ENCODE measurements around the gene AJUBA. TPM values are rescaled to one million over a fixed set of nuclear protein-coding genes. Genes with fewer than 3 reads are reported as not detected.
"Not testable (repeated sequence)": the region's sequence is repeated elsewhere in the genome, so short reads cannot be mapped to it uniquely, and the experiment has no call there.

AJUBA gene
- total RNA-seq, 1 donor from 2014 or later, result 110 TPM

- Mint-ChIP-seq H3K4me1 (peaks cover 15% of the 10 kb centered on the region), H3K36me3 (peaks cover 18% of the 10 kb centered on the region), H3K4me3 (no peak overlapping the region), H3K9me3 (no peaks in the 10 kb centered on the region), H3K27ac (no peak overlapping the region), H3K27me3 (ENCODE audit: low read depth) (no peaks in the 10 kb centered on the region)
- TF ChIP-seq, protein P1, sequence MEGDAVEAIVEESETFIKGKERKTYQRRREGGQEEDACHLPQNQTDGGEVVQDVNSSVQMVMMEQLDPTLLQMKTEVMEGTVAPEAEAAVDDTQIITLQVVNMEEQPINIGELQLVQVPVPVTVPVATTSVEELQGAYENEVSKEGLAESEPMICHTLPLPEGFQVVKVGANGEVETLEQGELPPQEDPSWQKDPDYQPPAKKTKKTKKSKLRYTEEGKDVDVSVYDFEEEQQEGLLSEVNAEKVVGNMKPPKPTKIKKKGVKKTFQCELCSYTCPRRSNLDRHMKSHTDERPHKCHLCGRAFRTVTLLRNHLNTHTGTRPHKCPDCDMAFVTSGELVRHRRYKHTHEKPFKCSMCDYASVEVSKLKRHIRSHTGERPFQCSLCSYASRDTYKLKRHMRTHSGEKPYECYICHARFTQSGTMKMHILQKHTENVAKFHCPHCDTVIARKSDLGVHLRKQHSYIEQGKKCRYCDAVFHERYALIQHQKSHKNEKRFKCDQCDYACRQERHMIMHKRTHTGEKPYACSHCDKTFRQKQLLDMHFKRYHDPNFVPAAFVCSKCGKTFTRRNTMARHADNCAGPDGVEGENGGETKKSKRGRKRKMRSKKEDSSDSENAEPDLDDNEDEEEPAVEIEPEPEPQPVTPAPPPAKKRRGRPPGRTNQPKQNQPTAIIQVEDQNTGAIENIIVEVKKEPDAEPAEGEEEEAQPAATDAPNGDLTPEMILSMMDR (IDR thresholded peaks at IDR 0.05; ENCODE audit: unreplicated experiment), result no peak
- no peak for DNase-seq (ENCODE audit: low spot score in 2 of 2, unreplicated experiment in 2 of 2)
Measured at GRCh38 chr14:22952418-22952817, 29.9 kb downstream of the AJUBA start.

- not testable (repeated sequence) for H3K27me3 Mint-ChIP-seq (ENCODE audit: low read depth); H3K4me3 Mint-ChIP-seq; DNase-seq (ENCODE audit: low spot score in 2 of 2, unreplicated experiment in 2 of 2); H3K9me3 Mint-ChIP-seq; H3K27ac Mint-ChIP-seq
- H3K4me1 Mint-ChIP-seq, result peaks cover 15% of the 10 kb centered on the region
- peaks cover 22% of the 10 kb centered on the region for H3K36me3 Mint-ChIP-seq
Measured at GRCh38 chr14:22951795-22952194, 30.6 kb downstream of the AJUBA start.

GRCh38 chr14:22945642-22946041 lies 36.7 kb downstream of the AJUBA start:
- no peak overlapping the region for H3K4me3 Mint-ChIP-seq
- no peak overlapping the region for H3K27ac Mint-ChIP-seq
- H3K9me3 Mint-ChIP-seq, result no peaks in the 10 kb centered on the region
- H3K36me3 Mint-ChIP-seq, result peaks cover 28% of the 10 kb centered on the region
- no peak for DNase-seq (ENCODE audit: low spot score in 2 of 2, unreplicated experiment in 2 of 2)
- no peaks in the 10 kb centered on the region for H3K4me1 Mint-ChIP-seq
- H3K27me3 Mint-ChIP-seq (ENCODE audit: low read depth), result no peaks in the 10 kb centered on the region
- TF ChIP-seq, protein P1 (IDR thresholded peaks at IDR 0.05; ENCODE audit: unreplicated experiment), result no peak

GRCh38 chr14:22939684-22940083 lies 42.7 kb downstream of the AJUBA start:
- Mint-ChIP-seq H3K27ac (no peak overlapping the region), H3K9me3 (no peaks in the 10 kb centered on the region)

GRCh38 chr14:22935156-22935555 lies 47.2 kb downstream of the AJUBA start:
- peaks cover 9% of the 10 kb centered on the region for H3K36me3 Mint-ChIP-seq
- no peak overlapping the region for H3K4me3 Mint-ChIP-seq
- H3K27ac Mint-ChIP-seq, result no peak overlapping the region
- TF ChIP-seq, protein P1 (IDR thresholded peaks at IDR 0.05; ENCODE audit: unreplicated experiment), result no peak
- H3K9me3 Mint-ChIP-seq, result no peaks in the 10 kb centered on the region
- peaks cover 9% of the 10 kb centered on the region for H3K4me1 Mint-ChIP-seq
- no peak for DNase-seq (ENCODE audit: low spot score in 2 of 2, unreplicated experiment in 2 of 2)
- no peaks in the 10 kb centered on the region for H3K27me3 Mint-ChIP-seq (ENCODE audit: low read depth)

More at GRCh38 chr14:22939684-22940083, 42.7 kb downstream of the AJUBA start:
- TF ChIP-seq, protein P1 (IDR thresholded peaks at IDR 0.05; ENCODE audit: unreplicated experiment), result no peak
- Mint-ChIP-seq H3K4me1 (no peaks in the 10 kb centered on the region), H3K27me3 (ENCODE audit: low read depth) (no peaks in the 10 kb centered on the region), H3K4me3 (no peak overlapping the region), H3K36me3 (peaks cover 23% of the 10 kb centered on the region)
- DNase-seq (ENCODE audit: low spot score in 2 of 2, unreplicated experiment in 2 of 2), result no peak

DNA sequence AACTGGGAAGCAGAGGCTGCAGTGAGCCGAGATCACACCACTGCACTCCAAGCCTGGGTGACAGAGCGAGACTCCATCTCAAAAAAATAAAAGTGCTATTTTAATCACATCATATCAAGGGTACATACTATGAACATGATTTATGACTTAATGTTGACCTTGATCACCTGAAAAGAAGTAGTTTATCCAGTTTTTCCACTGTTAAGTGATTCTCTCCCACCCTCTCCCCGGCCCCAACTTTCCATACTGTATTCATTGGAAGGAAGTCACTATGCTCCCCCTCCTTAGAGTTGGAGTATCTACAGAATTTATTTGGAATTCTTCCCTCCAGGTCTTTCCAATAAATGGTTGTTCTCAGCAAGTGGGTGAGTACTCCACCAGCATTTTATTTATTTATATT lies 50.2 kb downstream of the AJUBA start:
- peaks cover 22% of the 10 kb centered on the region for H3K4me1 Mint-ChIP-seq
- H3K36me3 Mint-ChIP-seq, result peaks cover 1% of the 10 kb centered on the region
- DNase-seq (ENCODE audit: low spot score in 2 of 2, unreplicated experiment in 2 of 2), result no peak
- no peaks in the 10 kb centered on the region for H3K27me3 Mint-ChIP-seq (ENCODE audit: low read depth)
- H3K27ac Mint-ChIP-seq, result peak overlapping the region; percentile 73
- TF ChIP-seq, protein P1 (IDR thresholded peaks at IDR 0.05; ENCODE audit: unreplicated experiment), result no peak
- H3K9me3 Mint-ChIP-seq, result no peaks in the 10 kb centered on the region
- no peak overlapping the region for H3K4me3 Mint-ChIP-seq

Measured in mesothelial cell of epicardium (in vitro differentiated cells).